ENCODE data around the gene TAS2R42.

TAS2R42 gene

DNA sequence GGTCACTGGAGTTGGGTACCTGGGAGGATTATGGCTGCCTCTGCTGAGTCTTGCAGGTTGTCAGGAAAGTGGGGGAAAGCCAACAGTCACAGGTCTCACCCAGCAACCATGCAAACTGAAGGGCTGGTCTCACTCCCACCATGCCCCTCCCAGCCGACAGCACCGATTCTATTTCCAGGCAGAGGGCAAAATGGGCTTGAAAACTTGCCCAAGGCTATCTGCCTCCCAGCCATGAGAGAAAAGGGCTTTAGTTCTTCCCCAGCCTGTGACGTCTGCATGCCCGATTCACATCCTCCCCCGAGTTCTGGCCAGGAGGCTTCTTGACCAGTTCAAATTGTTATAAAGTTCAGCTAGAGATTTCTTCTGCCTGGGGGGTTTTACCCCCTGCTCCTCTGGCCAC lies 42.4 kb downstream of the TAS2R42 start:
- DNase-seq (ENCODE audit: low read depth), result no peak

DNA sequence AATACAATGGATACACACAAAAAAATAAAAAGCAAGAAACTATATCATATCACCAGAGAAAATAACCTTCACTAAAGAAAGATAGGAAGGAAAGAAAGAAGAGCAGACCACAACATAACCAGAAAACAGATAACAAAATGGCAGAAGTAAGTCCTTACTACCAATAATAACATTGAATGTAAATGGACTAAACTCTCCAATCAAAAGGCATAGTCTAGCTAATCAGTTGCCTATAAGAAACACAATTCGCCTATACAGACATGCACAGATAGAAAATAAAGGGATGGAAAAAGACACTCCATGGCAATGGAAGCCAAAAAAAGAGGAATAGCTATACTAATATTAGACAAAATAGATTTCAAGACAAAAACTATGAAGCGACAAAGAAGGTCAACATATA lies 43.4 kb downstream of the TAS2R42 start:
- no peak for DNase-seq (ENCODE audit: low read depth)

DNA sequence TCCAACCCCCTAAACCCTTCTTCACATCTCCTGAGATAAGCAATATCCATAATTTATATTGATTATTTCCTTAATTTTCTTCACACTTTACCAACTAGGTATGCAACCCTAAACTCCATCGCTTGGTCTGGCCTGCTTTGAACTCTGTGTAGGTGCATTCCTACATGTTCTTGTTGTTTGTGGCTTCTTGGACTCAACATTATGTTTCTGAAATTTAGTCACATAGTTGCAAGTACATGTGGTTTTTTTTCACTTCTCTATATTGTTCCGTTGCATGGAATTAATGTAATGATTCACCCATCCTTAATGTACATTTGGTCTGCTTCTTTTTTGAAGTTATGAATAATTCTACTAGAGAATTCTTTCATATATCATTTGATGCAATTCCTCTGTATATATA lies 50.7 kb downstream of the TAS2R42 start:
- no peak for DNase-seq (ENCODE audit: low read depth)
